HepG2 (cell line): ENCODE data around the gene STPG4. TPM values are rescaled to one million over a fixed set of nuclear protein-coding genes. Genes with fewer than 3 reads are reported as not detected.
A peak's percentile ranks its signal among the peaks of the same experiment; 100 is the strongest.

Experiments used
- ATM ChIP-seq: fragments of 450-650 bp; IDR thresholded peaks from 2 replicates; pipeline ENCODE4 v1.7.1; 2017; ENCODE audit warnings: mild to moderate bottlenecking, borderline replicate concordance
- CAMTA2 ChIP-seq: sonication (generic); formaldehyde crosslinking; IDR thresholded peaks from 2 replicates; pipeline ENCODE4 v1.4.0; 2020; ENCODE audit warnings: mild to moderate bottlenecking, missing genetic modification reagents, borderline replicate concordance
- CEBPZ ChIP-seq: IDR thresholded peaks from 2 replicates; pipeline ENCODE4 v1.6.1; 2012; ENCODE audit warnings: low read length, improper control_type of control experiment
- DR1 ChIP-seq: sonication (generic); formaldehyde crosslinking; IDR thresholded peaks from 2 replicates; pipeline ENCODE4 v1.8.0; 2021; ENCODE audit warnings: mild to moderate bottlenecking, missing genetic modification reagents, inconsistent platforms
- FOXK1 ChIP-seq: sonication (generic); formaldehyde crosslinking; IDR thresholded peaks from 2 replicates; pipeline ENCODE4 v1.4.0; 2020; ENCODE audit warnings: low read depth, missing genetic modification reagents, borderline replicate concordance
- GFI1 ChIP-seq: sonication (generic); formaldehyde crosslinking; IDR thresholded peaks from 2 replicates; pipeline ENCODE4 v1.5.0; 2020; ENCODE audit warnings: missing genetic modification reagents, mild to moderate bottlenecking, borderline replicate concordance
- HINFP ChIP-seq: sonication (generic); formaldehyde crosslinking; IDR thresholded peaks from 2 replicates; pipeline ENCODE4 v1.4.0; 2020; ENCODE audit warnings: low read depth, mild to moderate bottlenecking, missing genetic modification reagents
- MED8 ChIP-seq: sonication (generic); formaldehyde crosslinking; IDR thresholded peaks from 2 replicates; pipeline ENCODE4 v1.8.1; 2023; ENCODE audit warnings: mild to moderate bottlenecking, missing genetic modification reagents; ENCODE audit not compliant: insufficient replicate concordance
- MEF2D ChIP-seq: sonication (generic); formaldehyde crosslinking; IDR thresholded peaks from 2 replicates; pipeline ENCODE4 v1.5.1; 2020; ENCODE audit warnings: mild to moderate bottlenecking, missing genetic modification reagents
- MLXIP ChIP-seq: sonication (generic); formaldehyde crosslinking; IDR thresholded peaks from 2 replicates; pipeline ENCODE4 v1.9.0; 2021; ENCODE audit warnings: missing genetic modification reagents, borderline replicate concordance
- MTA3 ChIP-seq: sonication (generic); formaldehyde crosslinking; IDR thresholded peaks from 2 replicates; pipeline ENCODE4 v1.4.0; 2020; ENCODE audit warnings: missing genetic modification reagents
- NFYB ChIP-seq: sonication (generic); formaldehyde crosslinking; IDR thresholded peaks from 2 replicates; pipeline ENCODE4 v1.4.0; 2020; ENCODE audit warnings: missing genetic modification reagents
- NPAS2 ChIP-seq: sonication (generic); formaldehyde crosslinking; IDR thresholded peaks from 2 replicates; pipeline ENCODE4 v1.8.0; 2022; ENCODE audit warnings: mild to moderate bottlenecking, missing genetic modification reagents, borderline replicate concordance
- PRDM10 ChIP-seq: sonication (generic); formaldehyde crosslinking; IDR thresholded peaks from 2 replicates; pipeline ENCODE4 v1.4.0; 2020; ENCODE audit warnings: low read depth, missing genetic modification reagents
- SRY ChIP-seq: sonication (generic); formaldehyde crosslinking; IDR thresholded peaks from 2 replicates; pipeline ENCODE4 v1.8.0; 2022; ENCODE audit warnings: mild to moderate bottlenecking, missing genetic modification reagents
- ZNF484 ChIP-seq: sonication (generic); formaldehyde crosslinking; IDR thresholded peaks from 2 replicates; pipeline ENCODE4 v1.5.1; 2020; ENCODE audit warnings: mild to moderate bottlenecking, low read depth, missing genetic modification reagents, borderline replicate concordance
- ZNF556 ChIP-seq: sonication (generic); formaldehyde crosslinking; IDR thresholded peaks from 2 replicates; pipeline ENCODE4 v1.4.0; 2020; ENCODE audit warnings: mild to moderate bottlenecking, missing genetic modification reagents, borderline replicate concordance
- ZNF572 ChIP-seq: sonication (generic); formaldehyde crosslinking; IDR thresholded peaks from 2 replicates; pipeline ENCODE4 v1.5.1; 2020; ENCODE audit warnings: mild to moderate bottlenecking, missing genetic modification reagents
- polyA plus RNA-seq, 8 experiments: library from polyadenylated mRNA; depleted of rRNA in 3 of 8; stranded (reverse) in 7 of 8; unstranded in 1 of 8; fragments of >200 nt; fragmentation: Illumina TruSeq in 4 of 8; extraction: Trizol in 4 of 8; gene quantifications; 2 replicates each; pipeline versions ENCODE4 v1.2.1 to v1.2.3, GENCODE V29; 2011 to 2016; ENCODE audit warnings: low read depth in 4 of 8, missing spikeins in 1 of 8, mixed read lengths in 1 of 8; ENCODE audit not compliant: insufficient read depth in 1 of 8
- total RNA-seq, 5 experiments: library from RNA; depleted of rRNA; stranded (reverse); fragments of >200 nt; fragmentation: Illumina TruSeq; extraction: Trizol; gene quantifications; 2 replicates each; pipeline ENCODE4 v1.2.3, GENCODE V29; 2016; ENCODE audit warnings: low read depth in 1 of 5

The STPG4 gene
- total and polyA plus RNA-seq, 2 of the 13 experiments (the other 11 are each of a cell fraction or from before 2014, with no cell fraction given) = 0.11 to 0.15 TPM

- no peak for TF ChIP-seq MLXIP (CRISPR knock-in tag)
- no peak for TF ChIP-seq PRDM10 (CRISPR knock-in tag)
- no peak for TF ChIP-seq DR1
- TF ChIP-seq HINFP = no peak
- no peak for TF ChIP-seq GFI1 (CRISPR knock-in tag)
- TF ChIP-seq NFYB = no peak
- no peak for TF ChIP-seq ZNF556 (CRISPR knock-in tag)
- TF ChIP-seq NPAS2 (CRISPR knock-in tag) = no peak
- TF ChIP-seq ZNF572 (CRISPR knock-in tag) = no peak
- TF ChIP-seq ZNF484 (CRISPR knock-in tag) = no peak
- no peak for TF ChIP-seq FOXK1
- TF ChIP-seq MTA3 (CRISPR knock-in tag) = no peak
- no peak for TF ChIP-seq ATM
- TF ChIP-seq CAMTA2 = no peak
- TF ChIP-seq MED8 (CRISPR knock-in tag) = no peak
- TF ChIP-seq CEBPZ = no peak
- peak; percentile 74 for TF ChIP-seq MEF2D (CRISPR knock-in tag)
- TF ChIP-seq SRY (CRISPR knock-in tag) = no peak
Observed at GRCh38 chr2:47040651-47041050, 114.5 kb downstream of the STPG4 start (continued).
